ENCODE data around the gene PRB4. TPM values are rescaled to one million over a fixed set of nuclear protein-coding genes. Genes with fewer than 3 reads are reported as not detected.

Gene PRB4
- total RNA-seq, 1 experiment from 2014 or later, result not detected

DNA sequence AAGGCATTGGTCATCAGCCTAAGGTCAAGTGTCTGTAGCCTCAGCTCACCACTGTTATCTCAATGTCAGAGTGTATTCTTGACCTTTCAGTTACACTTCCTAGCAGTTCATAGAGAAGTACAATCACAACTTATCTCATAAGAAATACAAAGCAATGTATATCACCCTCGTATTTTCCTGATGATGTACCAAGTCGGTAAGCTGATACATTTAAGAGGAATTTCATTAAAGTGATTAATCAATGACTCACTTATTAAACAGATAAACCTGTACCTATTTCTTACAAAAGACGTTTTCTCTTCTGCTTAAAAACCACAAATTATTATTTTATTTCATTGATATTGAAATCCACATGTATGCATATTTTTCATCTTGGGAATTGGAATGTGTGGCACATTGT, 36.8 kb downstream of the PRB4 start:
- POLR2A ChIA-PET, result no interaction called here

DNA sequence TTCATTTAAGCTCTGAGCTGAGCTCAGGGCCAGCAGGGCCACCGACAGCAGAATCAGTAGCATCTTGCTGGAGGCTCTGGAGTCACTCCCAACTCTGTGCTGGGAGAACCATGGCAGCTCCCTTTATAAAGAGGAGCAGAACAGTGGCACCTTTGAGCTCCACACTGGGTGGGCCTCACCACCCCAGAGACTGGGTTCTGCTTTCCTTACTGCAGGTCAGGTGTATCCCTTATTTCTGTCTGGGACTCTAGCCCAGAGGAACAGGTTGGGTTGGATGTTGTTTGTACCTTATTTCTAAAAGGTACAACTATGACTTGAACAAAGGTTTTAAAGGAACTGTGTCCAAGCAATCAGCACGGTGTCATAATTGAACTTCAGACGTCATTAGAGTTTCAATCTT, 40.6 kb downstream of the PRB4 start, which contains the start of gene PRB3:
Gene PRB3 (minus strand): TSS at position 101 of the 400 bp plus-strand sequence. CDS start 38 bp downstream, at position 63.
- intact Hi-C loops (cut with micrococcal nuclease), result no loop called here
- ATAC-seq (no peak), DNase-seq (ENCODE audit: low read depth, low spot score) (no peak)
- Histone ChIP-seq H3K9ac (ENCODE audit: low read length) (no peak within 1 kb of the TSS), H3K4me1 (ENCODE audit: control insufficient read depth in 1 of 2, insufficient read depth in 2 of 2, low read length in 2 of 2) (no peaks in the 10 kb centered on the region), H2AFZ (ENCODE audit: low read depth, low read length, poor library complexity, severe bottlenecking) (no peak within 1 kb of the TSS), H3K9me2 (ENCODE audit: insufficient read depth) (no peaks in the 10 kb centered on the region), H3K36me3 (ENCODE audit: control insufficient read depth in 1 of 2, insufficient read depth in 2 of 2, low read length in 2 of 2) (no peaks in the 10 kb centered on the region), H3K27me3 (ENCODE audit: insufficient read depth, low read length) (peaks cover 12% of the 10 kb centered on the region; the same call in 1 of the 2 replicates), H4K20me1 (ENCODE audit: insufficient read depth) (no peaks in the 10 kb centered on the region), H3K4me3 (replicated peaks in 1 of 2; ENCODE audit: low read depth in 1 of 2, low read length in 2 of 2) (no peak within 1 kb of the TSS), H3K9me3 (ENCODE audit: control insufficient read depth in 1 of 2, insufficient read depth in 1 of 2, low read depth in 1 of 2, low read length in 2 of 2) (no peaks in the 10 kb centered on the region), H3K79me2 (ENCODE audit: insufficient read depth, low read length) (no peaks in the 10 kb centered on the region), H3K4me2 (ENCODE audit: low read length) (no peak within 1 kb of the TSS), H3K27ac (ENCODE audit: low read depth, low read length) (no peak within 1 kb of the TSS)
- POLR2A ChIA-PET, result no interaction called here
- BruUV-seq (replicated peaks), result no TSS peak
- CTCF ChIA-PET, result no interaction called here
- RAD21 ChIA-PET (ENCODE audit: low non-redundant PET in 1 of 2, low total read pairs in 2 of 2, uncharacterized antibody in 2 of 2, unreplicated experiment in 2 of 2), result no interaction called here
- TF ChIP-seq, protein P1, sequence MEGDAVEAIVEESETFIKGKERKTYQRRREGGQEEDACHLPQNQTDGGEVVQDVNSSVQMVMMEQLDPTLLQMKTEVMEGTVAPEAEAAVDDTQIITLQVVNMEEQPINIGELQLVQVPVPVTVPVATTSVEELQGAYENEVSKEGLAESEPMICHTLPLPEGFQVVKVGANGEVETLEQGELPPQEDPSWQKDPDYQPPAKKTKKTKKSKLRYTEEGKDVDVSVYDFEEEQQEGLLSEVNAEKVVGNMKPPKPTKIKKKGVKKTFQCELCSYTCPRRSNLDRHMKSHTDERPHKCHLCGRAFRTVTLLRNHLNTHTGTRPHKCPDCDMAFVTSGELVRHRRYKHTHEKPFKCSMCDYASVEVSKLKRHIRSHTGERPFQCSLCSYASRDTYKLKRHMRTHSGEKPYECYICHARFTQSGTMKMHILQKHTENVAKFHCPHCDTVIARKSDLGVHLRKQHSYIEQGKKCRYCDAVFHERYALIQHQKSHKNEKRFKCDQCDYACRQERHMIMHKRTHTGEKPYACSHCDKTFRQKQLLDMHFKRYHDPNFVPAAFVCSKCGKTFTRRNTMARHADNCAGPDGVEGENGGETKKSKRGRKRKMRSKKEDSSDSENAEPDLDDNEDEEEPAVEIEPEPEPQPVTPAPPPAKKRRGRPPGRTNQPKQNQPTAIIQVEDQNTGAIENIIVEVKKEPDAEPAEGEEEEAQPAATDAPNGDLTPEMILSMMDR (IDR thresholded peaks at IDR 0.05 in 2 of 3, conservative IDR thresholded peaks at IDR 0.05 in 1 of 3; ENCODE audit: borderline replicate concordance in 1 of 3, insufficient read depth in 1 of 3, low read depth in 2 of 3, low read length in 2 of 3), result no peak
- no peak for TF ChIP-seq ZBTB33 (IDR thresholded peaks at IDR 0.05; ENCODE audit: extremely low read depth, insufficient replicate concordance, low read length)
- TF ChIP-seq JUND (IDR thresholded peaks at IDR 0.05), result no peak
- no peak for TF ChIP-seq POLR2A (IDR thresholded peaks at IDR 0.05; ENCODE audit: borderline replicate concordance, extremely low read depth, insufficient read depth, insufficient read length)
- no peak for TF ChIP-seq POLR2AphosphoS5 (IDR thresholded peaks at IDR 0.05; ENCODE audit: low read depth, low read length)
- TF ChIP-seq CBX3 (IDR thresholded peaks at IDR 0.05; ENCODE audit: low read depth), result no peak
- TF ChIP-seq, protein P2, sequence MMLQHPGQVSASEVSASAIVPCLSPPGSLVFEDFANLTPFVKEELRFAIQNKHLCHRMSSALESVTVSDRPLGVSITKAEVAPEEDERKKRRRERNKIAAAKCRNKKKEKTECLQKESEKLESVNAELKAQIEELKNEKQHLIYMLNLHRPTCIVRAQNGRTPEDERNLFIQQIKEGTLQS (IDR thresholded peaks at IDR 0.05), result no peak

More for the DNA sequence above, 36.8 kb downstream of the PRB4 start:
- ChIA-PET CTCF (no interaction called here), RAD21 (ENCODE audit: low non-redundant PET in 1 of 2, low total read pairs in 2 of 2, uncharacterized antibody in 2 of 2, unreplicated experiment in 2 of 2) (no interaction called here)
- H3K27ac ChIP-seq (ENCODE audit: low read depth, low read length), result no peak overlapping the region
- ATAC-seq (no peak), DNase-seq (ENCODE audit: low read depth, low spot score) (no peak)
- no peaks in the 10 kb centered on the region for H3K9me3 ChIP-seq (ENCODE audit: control insufficient read depth in 1 of 2, insufficient read depth in 1 of 2, low read depth in 1 of 2, low read length in 2 of 2)
- H3K27me3 ChIP-seq (ENCODE audit: insufficient read depth, low read length), result peaks cover 12% of the 10 kb centered on the region; the same call in 1 of the 2 replicates
- no peaks in the 10 kb centered on the region for H3K79me2 ChIP-seq (ENCODE audit: insufficient read depth, low read length)
- TF ChIP-seq CBX3 (IDR thresholded peaks at IDR 0.05; ENCODE audit: low read depth) (no peak), ZNF274 (IDR thresholded peaks at IDR 0.05; ENCODE audit: low read depth, low read length) (no peak), CEBPB (IDR thresholded peaks at IDR 0.05; ENCODE audit: low read depth) (no peak), EGR1 (IDR thresholded peaks at IDR 0.05; ENCODE audit: low read depth) (no peak), SRF (IDR thresholded peaks at IDR 0.05; ENCODE audit: low read depth) (no peak), FOSL1 (IDR thresholded peaks at IDR 0.05; ENCODE audit: low read depth) (no peak), EZH2 (IDR thresholded peaks at IDR 0.05) (no peak), POLR2AphosphoS5 (IDR thresholded peaks at IDR 0.05; ENCODE audit: low read depth, low read length) (no peak)
- TF ChIP-seq, protein P3, sequence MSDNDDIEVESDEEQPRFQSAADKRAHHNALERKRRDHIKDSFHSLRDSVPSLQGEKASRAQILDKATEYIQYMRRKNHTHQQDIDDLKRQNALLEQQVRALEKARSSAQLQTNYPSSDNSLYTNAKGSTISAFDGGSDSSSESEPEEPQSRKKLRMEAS (IDR thresholded peaks at IDR 0.05), result no peak
- TF ChIP-seq, protein P1 (IDR thresholded peaks at IDR 0.05 in 2 of 3, conservative IDR thresholded peaks at IDR 0.05 in 1 of 3; ENCODE audit: borderline replicate concordance in 1 of 3, insufficient read depth in 1 of 3, low read depth in 2 of 3, low read length in 2 of 3), result no peak
- intact Hi-C loops (cut with micrococcal nuclease), result no loop called here
- H3K4me1 ChIP-seq (ENCODE audit: control insufficient read depth in 1 of 2, insufficient read depth in 2 of 2, low read length in 2 of 2), result no peaks in the 10 kb centered on the region
- no peaks in the 10 kb centered on the region for H3K36me3 ChIP-seq (ENCODE audit: control insufficient read depth in 1 of 2, insufficient read depth in 2 of 2, low read length in 2 of 2)
- no peaks in the 10 kb centered on the region for H4K20me1 ChIP-seq (ENCODE audit: insufficient read depth)
- BruUV-seq (replicated peaks), result no TSS peak
- H3K9ac ChIP-seq (ENCODE audit: low read length), result no peak overlapping the region
- no peaks in the 10 kb centered on the region for H3K9me2 ChIP-seq (ENCODE audit: insufficient read depth)
- no peak overlapping the region for H2AFZ ChIP-seq (ENCODE audit: low read depth, low read length, poor library complexity, severe bottlenecking)
- no peak overlapping the region for H3K4me2 ChIP-seq (ENCODE audit: low read length)
- H3K4me3 ChIP-seq (replicated peaks in 1 of 2; ENCODE audit: low read depth in 1 of 2, low read length in 2 of 2), result no peak overlapping the region

All from HCT116 (cell line).